ENCODE data around the gene NKX2-8.

Gene NKX2-8

DNA sequence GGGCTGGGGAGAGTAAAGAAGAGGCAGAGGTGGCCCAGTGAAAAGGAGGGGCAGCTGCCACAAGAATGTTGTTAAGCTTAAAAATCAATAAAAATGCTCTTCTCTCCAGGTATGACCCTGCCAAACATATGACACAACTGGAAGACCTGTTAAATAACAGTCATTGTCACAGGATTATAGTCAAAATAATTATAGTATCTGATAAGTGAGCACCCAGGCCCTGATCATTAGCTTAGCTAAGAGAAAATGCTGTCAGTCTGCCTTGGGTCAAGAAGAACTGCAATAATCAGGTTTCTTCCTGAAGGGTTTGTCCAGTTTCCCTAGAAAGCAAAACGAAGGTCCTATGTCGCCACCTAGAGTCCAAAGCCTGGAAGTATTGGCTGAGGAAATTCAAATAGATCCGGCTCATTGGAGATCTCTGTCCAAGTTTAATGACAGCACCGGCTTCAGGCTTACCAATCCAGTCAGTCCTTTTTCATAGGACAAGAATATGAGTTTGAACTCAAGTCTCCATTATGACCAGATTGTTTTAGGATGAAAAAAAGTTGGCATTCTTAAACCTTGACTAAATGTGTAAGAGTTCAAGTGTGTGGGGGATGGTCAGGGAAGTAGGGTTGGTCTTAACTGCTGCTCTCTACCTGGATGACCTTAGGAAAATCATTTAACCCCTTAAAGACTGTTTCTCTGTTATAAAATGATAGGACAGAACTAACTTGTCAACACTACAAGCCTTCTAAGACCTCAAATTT is 22.5 kb upstream of the NKX2-8 start:
- Histone ChIP-seq H4K20me1 (ENCODE audit: insufficient read depth, low read length) (no peaks in the 10 kb centered on the region), H3F3A (ENCODE audit: insufficient read depth, low read length) (no peaks in the 10 kb centered on the region), H3K27ac (ENCODE audit: low read length) (no peak overlapping the region), H3K4me3 (ENCODE audit: low read length) (no peak overlapping the region), H3K27me3 (replicated peaks; ENCODE audit: insufficient read depth, low read length) (no peaks in the 10 kb centered on the region), H3K4me2 (ENCODE audit: low read depth, low read length) (no peak overlapping the region), H3K4me1 (ENCODE audit: low read length) (no peaks in the 10 kb centered on the region), H2AFZ (ENCODE audit: low read length) (no peak overlapping the region), H3K9me2 (replicated peaks; ENCODE audit: insufficient read depth, low read length) (no peaks in the 10 kb centered on the region), H3K79me2 (ENCODE audit: low read length) (no peaks in the 10 kb centered on the region), H3K9me3 (replicated peaks; ENCODE audit: insufficient read depth, low read length) (no peaks in the 10 kb centered on the region), H3K36me3 (replicated peaks; ENCODE audit: insufficient read depth, low read length) (no peaks in the 10 kb centered on the region), H3K9ac (ENCODE audit: low read length) (no peak overlapping the region)
- TF ChIP-seq EZH2phosphoT487 (IDR thresholded peaks at IDR 0.05; ENCODE audit: low read length) (no peak), EZH2 (optimal IDR thresholded peaks at IDR 0.05; ENCODE audit: low read depth, low read length) (no peak)
- TF ChIP-seq, protein P1, sequence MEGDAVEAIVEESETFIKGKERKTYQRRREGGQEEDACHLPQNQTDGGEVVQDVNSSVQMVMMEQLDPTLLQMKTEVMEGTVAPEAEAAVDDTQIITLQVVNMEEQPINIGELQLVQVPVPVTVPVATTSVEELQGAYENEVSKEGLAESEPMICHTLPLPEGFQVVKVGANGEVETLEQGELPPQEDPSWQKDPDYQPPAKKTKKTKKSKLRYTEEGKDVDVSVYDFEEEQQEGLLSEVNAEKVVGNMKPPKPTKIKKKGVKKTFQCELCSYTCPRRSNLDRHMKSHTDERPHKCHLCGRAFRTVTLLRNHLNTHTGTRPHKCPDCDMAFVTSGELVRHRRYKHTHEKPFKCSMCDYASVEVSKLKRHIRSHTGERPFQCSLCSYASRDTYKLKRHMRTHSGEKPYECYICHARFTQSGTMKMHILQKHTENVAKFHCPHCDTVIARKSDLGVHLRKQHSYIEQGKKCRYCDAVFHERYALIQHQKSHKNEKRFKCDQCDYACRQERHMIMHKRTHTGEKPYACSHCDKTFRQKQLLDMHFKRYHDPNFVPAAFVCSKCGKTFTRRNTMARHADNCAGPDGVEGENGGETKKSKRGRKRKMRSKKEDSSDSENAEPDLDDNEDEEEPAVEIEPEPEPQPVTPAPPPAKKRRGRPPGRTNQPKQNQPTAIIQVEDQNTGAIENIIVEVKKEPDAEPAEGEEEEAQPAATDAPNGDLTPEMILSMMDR (IDR thresholded peaks at IDR 0.05; ENCODE audit: low read length) = peak; percentile 56
- peak; percentile 45 for DNase-seq

DNA sequence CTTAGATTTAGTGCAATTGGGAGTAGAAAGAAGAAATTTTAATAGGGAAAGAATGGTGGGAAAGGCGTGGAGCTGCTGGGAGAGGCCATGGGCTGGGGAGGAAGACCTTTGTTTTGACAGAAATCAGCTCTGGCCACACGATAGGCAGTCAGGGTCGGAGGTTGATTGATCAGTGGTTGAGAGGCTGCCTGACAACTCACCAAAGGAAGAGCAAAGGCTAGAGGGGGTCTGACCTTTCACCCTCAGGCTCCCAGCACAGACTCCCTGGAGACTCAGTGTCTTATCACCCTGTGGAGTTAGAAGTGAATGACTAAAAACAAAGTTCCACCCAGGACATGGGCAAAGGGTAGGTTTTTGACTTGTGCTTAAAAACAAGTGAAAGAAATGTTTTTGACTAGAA is 18.0 kb upstream of the NKX2-8 start:
- Histone ChIP-seq H2AFZ (ENCODE audit: low read length) (no peak overlapping the region), H3K9me2 (replicated peaks; ENCODE audit: insufficient read depth, low read length) (no peaks in the 10 kb centered on the region), H3K36me3 (replicated peaks; ENCODE audit: insufficient read depth, low read length) (no peaks in the 10 kb centered on the region), H4K20me1 (ENCODE audit: insufficient read depth, low read length) (no peaks in the 10 kb centered on the region), H3K4me3 (ENCODE audit: low read length) (no peak overlapping the region), H3K4me2 (ENCODE audit: low read depth, low read length) (no peak overlapping the region), H3K27me3 (replicated peaks; ENCODE audit: insufficient read depth, low read length) (no peaks in the 10 kb centered on the region), H3K4me1 (ENCODE audit: low read length) (no peaks in the 10 kb centered on the region), H3K79me2 (ENCODE audit: low read length) (no peaks in the 10 kb centered on the region), H3K9me3 (replicated peaks; ENCODE audit: insufficient read depth, low read length) (no peaks in the 10 kb centered on the region), H3F3A (ENCODE audit: insufficient read depth, low read length) (no peaks in the 10 kb centered on the region), H3K9ac (ENCODE audit: low read length) (no peak overlapping the region), H3K27ac (ENCODE audit: low read length) (no peak overlapping the region)
- TF ChIP-seq EZH2 (optimal IDR thresholded peaks at IDR 0.05; ENCODE audit: low read depth, low read length) (no peak), EZH2phosphoT487 (IDR thresholded peaks at IDR 0.05; ENCODE audit: low read length) (no peak)
- TF ChIP-seq, protein P1 (IDR thresholded peaks at IDR 0.05; ENCODE audit: low read length) = no peak
- DNase-seq = no peak

DNA sequence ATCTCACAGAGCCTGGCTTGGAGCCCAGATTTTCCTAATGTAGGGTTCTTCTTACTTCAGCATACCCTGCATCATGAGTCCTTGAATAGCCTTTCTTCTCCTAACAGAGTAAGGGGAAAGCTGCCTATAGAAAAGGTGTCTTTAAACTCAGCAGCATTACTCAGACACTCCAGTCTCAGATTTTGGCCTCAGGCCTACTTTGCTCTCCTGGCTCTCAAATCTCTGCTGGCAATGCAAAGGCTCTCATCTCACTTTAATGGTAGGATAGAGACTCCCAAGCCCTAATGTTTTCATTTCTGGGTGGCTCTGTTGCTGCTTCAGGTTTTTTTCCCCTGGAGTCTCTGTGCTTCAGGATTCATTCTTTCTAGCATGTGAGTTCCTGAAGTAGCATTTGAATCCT is 9.1 kb upstream of the NKX2-8 start:
- Histone ChIP-seq H3K4me1 (ENCODE audit: low read length) (no peaks in the 10 kb centered on the region), H3K4me3 (ENCODE audit: low read length) (no peak overlapping the region), H3K9me2 (replicated peaks; ENCODE audit: insufficient read depth, low read length) (no peaks in the 10 kb centered on the region), H3K79me2 (ENCODE audit: low read length) (no peaks in the 10 kb centered on the region), H3K9ac (ENCODE audit: low read length) (no peak overlapping the region), H3F3A (ENCODE audit: insufficient read depth, low read length) (no peaks in the 10 kb centered on the region), H3K27me3 (replicated peaks; ENCODE audit: insufficient read depth, low read length) (no peaks in the 10 kb centered on the region), H3K27ac (ENCODE audit: low read length) (no peak overlapping the region), H4K20me1 (ENCODE audit: insufficient read depth, low read length) (no peaks in the 10 kb centered on the region), H3K4me2 (ENCODE audit: low read depth, low read length) (no peak overlapping the region), H2AFZ (ENCODE audit: low read length) (no peak overlapping the region), H3K9me3 (replicated peaks; ENCODE audit: insufficient read depth, low read length) (no peaks in the 10 kb centered on the region), H3K36me3 (replicated peaks; ENCODE audit: insufficient read depth, low read length) (no peaks in the 10 kb centered on the region)
- no peak for DNase-seq
- no peak for TF ChIP-seq EZH2phosphoT487 (IDR thresholded peaks at IDR 0.05; ENCODE audit: low read length)
- TF ChIP-seq EZH2 (optimal IDR thresholded peaks at IDR 0.05; ENCODE audit: low read depth, low read length) = no peak
- TF ChIP-seq, protein P1 (IDR thresholded peaks at IDR 0.05; ENCODE audit: low read length) = no peak

All from MM.1S (cell line).